HepG2 (cell line): ENCODE results near the gene SRP19. TPM values are rescaled to one million over a fixed set of nuclear protein-coding genes. Genes with fewer than 3 reads are reported as not detected.

Experiments
- ATAC-seq: fragments of 200-7000 bp; cut with Tn5 transposase; 3 replicates; pipeline ENCODE4 v1.9.1; 2020; ENCODE audit warnings: mild to moderate bottlenecking, moderate library complexity
- BruUV-seq: library from RNA; stranded (reverse); fragments of 400-500 nt; replicated peaks from 2 replicates; lab custom pipeline; 2021; lab: Mats Ljungman, UMichigan
- CTCF ChIA-PET: fragments of 300-600 bp; formaldehyde crosslinking; extraction: SDS; loops from one replicate; lab custom pipeline; 2021; ENCODE audit warnings: low total read pairs, inconsistent platforms, low intra/inter-chr PET ratio; lab: Yijun Ruan, JAX
- POLR2A ChIA-PET: fragments of 350-600 bp; sonication (Branson Sonifier 250); formaldehyde crosslinking; loops from one replicate; lab custom pipeline; 2020; ENCODE audit warnings: antibody characterized with exemption, inconsistent platforms; lab: Yijun Ruan, JAX
- DNase-seq: peaks from one replicate; pipeline ENCODE4 v3.0.0-alpha.2; 2015; ENCODE audit warnings: low spot score
- FAIRE-seq: peaks from 3 replicates; lab custom pipeline; 2011; peaks lifted over from hg19 to GRCh38; lab: Jason Lieb, UNC
- H2AFZ ChIP-seq: one replicate; pipeline ENCODE4 v1.6.1; 2011; ENCODE audit warnings: low read length, inconsistent platforms
- H3K27ac ChIP-seq: fragments of 300-600 bp; 3 replicates; pipeline ENCODE4 v1.8.0; 2011; ENCODE audit warnings: mixed run types, mild to moderate bottlenecking, mixed read lengths, low read length, inconsistent platforms; ENCODE audit not compliant: insufficient read depth; ENCODE audit errors: extremely low read length
- H3K27me3 ChIP-seq, 2 experiments: fragments of 200-600 bp in 1 of 2; 2 replicates in 1 of 2; 3 replicates in 1 of 2; pipeline versions ENCODE4 v1.6.0 to v1.8.0; 2011; ENCODE audit warnings: low read length in 2 of 2, mild to moderate bottlenecking in 2 of 2, moderate library complexity in 2 of 2, inconsistent platforms in 1 of 2; ENCODE audit not compliant: insufficient read depth in 2 of 2, control insufficient read depth in 1 of 2
- H3K36me3 ChIP-seq, 2 experiments: fragments of 200-600 bp in 1 of 2; replicated peaks in 1 of 2; 2 replicates in 1 of 2; 3 replicates in 1 of 2; pipeline versions ENCODE4 v1.5.1 to v1.8.0; 2011; ENCODE audit warnings: low read length in 2 of 2, inconsistent platforms in 1 of 2; ENCODE audit not compliant: insufficient read depth in 2 of 2, control insufficient read depth in 1 of 2
- H3K4me1 ChIP-seq: 2 replicates; pipeline ENCODE4 v1.5.1; 2012; ENCODE audit warnings: low read length, inconsistent platforms; ENCODE audit not compliant: insufficient read depth
- H3K4me2 ChIP-seq: 2 replicates; pipeline ENCODE4 v1.6.0; 2011; ENCODE audit warnings: low read depth, low read length, inconsistent platforms
- H3K4me3 ChIP-seq, 3 experiments: fragments of 200-600 bp in 1 of 3; sonication (generic), shearing (Covaris generic) in 1 of 3; replicated peaks in 1 of 3; 2 replicates each; pipeline ENCODE4 v1.5.1; 2011 to 2016; ENCODE audit warnings: low read length in 3 of 3, inconsistent platforms in 2 of 3, low read depth in 2 of 3, mild to moderate bottlenecking in 2 of 3, control low read depth in 1 of 3, mixed read lengths in 1 of 3; ENCODE audit not compliant: insufficient read depth in 1 of 3
- H3K79me2 ChIP-seq: one replicate; pipeline ENCODE4 v1.6.1; 2011; ENCODE audit warnings: low read length, inconsistent platforms; ENCODE audit not compliant: insufficient read depth
- H3K9ac ChIP-seq: 2 replicates; pipeline ENCODE4 v1.6.0; 2011; ENCODE audit warnings: mild to moderate bottlenecking, low read depth, low read length, inconsistent platforms; ENCODE audit not compliant: insufficient read depth
- H3K9me3 ChIP-seq: 2 replicates; pipeline ENCODE4 v1.5.1; 2012; ENCODE audit warnings: mild to moderate bottlenecking, low read length
- H4K20me1 ChIP-seq: 2 replicates; pipeline ENCODE4 v1.6.0; 2011; ENCODE audit warnings: inconsistent platforms, mild to moderate bottlenecking, low read length, moderate library complexity; ENCODE audit not compliant: insufficient read depth
- CREB1 ChIP-seq, 2 experiments: fragments of 450-650 bp in 1 of 2; IDR thresholded peaks; 2 replicates each; pipeline ENCODE4 v1.6.1; 2016 to 2017; ENCODE audit warnings: control low read depth in 1 of 2, mild to moderate bottlenecking in 1 of 2, missing compliant biosample characterization in 1 of 2, missing genetic modification characterization in 1 of 2
- STAG1 ChIP-seq: sonication (generic); formaldehyde crosslinking; IDR thresholded peaks from 2 replicates; pipeline ENCODE4 v1.4.0; 2020; ENCODE audit warnings: missing genetic modification reagents
- ZNF124 ChIP-seq: sonication (generic); formaldehyde crosslinking; IDR thresholded peaks from 2 replicates; pipeline ENCODE4 v1.4.0; 2020; ENCODE audit warnings: missing genetic modification reagents
- ZNF180 ChIP-seq: sonication (generic); formaldehyde crosslinking; IDR thresholded peaks from 2 replicates; pipeline ENCODE4 v1.4.0; 2020; ENCODE audit warnings: low read depth, missing genetic modification reagents, borderline replicate concordance
- ZNF350 ChIP-seq: sonication (generic); formaldehyde crosslinking; IDR thresholded peaks from 2 replicates; pipeline ENCODE4 v1.4.0; 2020; ENCODE audit warnings: mild to moderate bottlenecking, low read depth, missing genetic modification reagents, borderline replicate concordance
- WGBS: methylation state at CpG from one replicate; pipeline ENCODE4 v1.1.6; 2017; ENCODE audit warnings: low lambda C conversion rate; 5-methylcytosine and 5-hydroxymethylcytosine counted together
- in situ Hi-C: cut with HindIII; loops from 2 replicates; pipeline ENCODE4 v1.10.0; 2017; ENCODE audit warnings: low pct_unique_long_range_greater_than_20kb; ENCODE audit not compliant: extremely low pct_ligation_motif_present
- intact Hi-C: fragments of 100-400 bp; cut with micrococcal nuclease; formaldehyde crosslinking; loops from one replicate; pipeline ENCODE4 v1.10.0; 2022; ENCODE audit not compliant: unreplicated experiment
- polyA plus RNA-seq, 8 experiments: library from polyadenylated mRNA; depleted of rRNA in 3 of 8; stranded (reverse) in 7 of 8; unstranded in 1 of 8; fragments of >200 nt; fragmentation: Illumina TruSeq in 4 of 8; extraction: Trizol in 4 of 8; gene quantifications; 2 replicates each; pipeline versions ENCODE4 v1.2.1 to v1.2.3, GENCODE V29; 2011 to 2016; ENCODE audit warnings: low read depth in 4 of 8, missing spikeins in 1 of 8, mixed read lengths in 1 of 8; ENCODE audit not compliant: insufficient read depth in 1 of 8
- total RNA-seq, 5 experiments: library from RNA; depleted of rRNA; stranded (reverse); fragments of >200 nt; fragmentation: Illumina TruSeq; extraction: Trizol; gene quantifications; 2 replicates each; pipeline ENCODE4 v1.2.3, GENCODE V29; 2016; ENCODE audit warnings: low read depth in 1 of 5
- TF ChIP-seq, protein P1 (sequence below): sonication (generic); formaldehyde crosslinking; IDR thresholded peaks from 2 replicates; pipeline ENCODE4 v1.8.0; 2022; ENCODE audit warnings: mild to moderate bottlenecking, missing genetic modification reagents, borderline replicate concordance

Gene SRP19
- total and polyA plus RNA-seq, 2 of the 13 experiments (the other 11 are each of a cell fraction or from before 2014, with no cell fraction given): 46.9 to 143 TPM

DNA sequence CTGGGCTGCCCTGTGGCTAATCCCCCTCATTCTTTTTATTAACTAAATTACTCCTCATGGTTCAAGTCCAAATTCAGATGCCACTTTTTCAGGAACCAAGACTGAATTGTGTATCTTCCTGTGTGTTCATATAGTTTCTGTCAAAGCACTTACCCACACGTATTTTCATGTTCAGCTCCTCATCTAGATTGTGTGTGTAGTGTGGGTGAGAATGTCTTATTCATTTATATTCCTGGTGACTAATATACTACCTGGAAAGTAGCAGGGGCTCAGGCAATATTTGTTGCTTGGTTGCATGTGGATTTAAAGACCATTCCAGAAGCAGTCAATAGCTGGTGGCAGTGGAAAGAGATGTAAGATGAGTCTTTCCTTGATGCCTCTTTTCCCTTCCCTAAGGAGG is 48.5 kb upstream of the SRP19 start:
- H3K9me3 ChIP-seq: no peaks in the 10 kb centered on the region
- no peak overlapping the region for H3K9ac ChIP-seq
- ChIA-PET CTCF (no interaction called here), POLR2A (no interaction called here)
- no peaks in the 10 kb centered on the region for H4K20me1 ChIP-seq
- 96% methylated on average over 1 of the region's 1 CpG for WGBS
- no peak overlapping the region for H3K27ac ChIP-seq
- FAIRE-seq (no peak), ATAC-seq (no peak)
- intact Hi-C loops: no loop called here
- no peak overlapping the region for H3K4me3 ChIP-seq
- no peak for TF ChIP-seq ZNF350 (CRISPR knock-in tag)
- TF ChIP-seq ZNF124 (CRISPR knock-in tag): no peak
- TF ChIP-seq STAG1 (CRISPR knock-in tag): no peak
- TF ChIP-seq, protein P1, sequence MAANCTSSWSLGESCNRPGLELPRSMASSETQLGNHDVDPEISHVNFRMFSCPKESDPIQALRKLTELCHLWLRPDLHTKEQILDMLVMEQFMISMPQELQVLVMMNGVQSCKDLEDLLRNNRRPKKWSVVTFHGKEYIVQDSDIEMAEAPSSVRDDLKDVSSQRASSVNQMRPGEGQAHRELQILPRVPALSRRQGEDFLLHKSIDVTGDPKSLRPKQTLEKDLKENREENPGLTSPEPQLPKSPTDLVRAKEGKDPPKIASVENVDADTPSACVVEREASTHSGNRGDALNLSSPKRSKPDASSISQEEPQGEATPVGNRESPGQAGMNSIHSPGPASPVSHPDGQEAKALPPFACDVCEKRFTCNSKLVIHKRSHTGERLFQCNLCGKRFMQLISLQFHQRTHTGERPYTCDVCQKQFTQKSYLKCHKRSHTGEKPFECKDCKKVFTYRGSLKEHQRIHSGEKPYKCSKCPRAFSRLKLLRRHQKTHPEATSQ (CRISPR knock-in tag): no peak
- TF ChIP-seq, all 625 proteins: peak for 0
- H3K36me3 ChIP-seq: peaks cover 3 to 19% of the 10 kb centered on the region in 2 experiments; a peak in 3 of 5 replicates
- H3K4me2 ChIP-seq: no peak overlapping the region
- no peak for DNase-seq
- no peaks in the 10 kb centered on the region for H3K4me1 ChIP-seq
- no peaks in the 10 kb centered on the region for H3K27me3 ChIP-seq
- no peak overlapping the region for H2AFZ ChIP-seq
- BruUV-seq: no TSS peak
- in situ Hi-C loops: no loop called here
- no peaks in the 10 kb centered on the region for H3K79me2 ChIP-seq

DNA sequence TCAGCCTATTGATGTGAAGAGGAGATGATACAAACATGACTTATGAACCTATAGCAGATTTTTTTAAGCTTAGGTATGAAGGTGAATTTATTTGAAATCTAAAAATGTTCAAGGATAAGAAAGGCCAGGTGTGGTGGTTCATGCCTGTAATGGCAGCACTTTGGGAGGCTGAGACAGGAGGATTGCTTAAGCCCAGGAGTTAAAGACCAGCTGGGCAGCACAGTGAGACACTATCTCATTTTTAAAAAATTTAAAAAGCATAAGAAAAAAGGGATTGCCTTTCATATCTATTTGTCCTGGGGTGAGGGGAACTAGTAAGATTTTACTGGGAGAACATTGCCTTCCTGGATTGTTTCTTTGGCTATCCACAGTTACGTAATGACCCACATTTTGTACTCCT is 40.8 kb upstream of the SRP19 start:
- FAIRE-seq: no peak
- no peak for ATAC-seq
- WGBS: 96% methylated on average over 1 of the region's 1 CpG
- DNase-seq: no peak
- Histone ChIP-seq H3K27ac (no peak overlapping the region), H3K9ac (no peak overlapping the region), H4K20me1 (no peaks in the 10 kb centered on the region), H3K4me3 (no peak overlapping the region), H3K9me3 (no peaks in the 10 kb centered on the region), H3K27me3 (no peaks in the 10 kb centered on the region), H3K79me2 (no peaks in the 10 kb centered on the region), H3K36me3 (peaks cover 7 to 32% of the 10 kb centered on the region in 2 experiments; a peak in 4 of 5 replicates), H3K4me2 (no peak overlapping the region), H2AFZ (no peak overlapping the region), H3K4me1 (no peaks in the 10 kb centered on the region)
- intact Hi-C loops (no loop called here), in situ Hi-C loops (no loop called here)
- ChIA-PET POLR2A (no interaction called here), CTCF (no interaction called here)
- BruUV-seq: no TSS peak
- TF ChIP-seq CREB1 (IDR thresholded peaks at IDR 0.05) (no peak), CREB1 (CRISPR knock-in tag; IDR thresholded peaks at IDR 0.05) (no peak), ZNF180 (CRISPR knock-in tag) (no peak)
